Peyer's patch (tissue), 4 donors: ENCODE measurements around the gene DOCK4.

Experiments
- CTCF ChIP-seq, 6 experiments: fragments of 450-650 bp in 4 of 6; fragments of 200-600 bp in 2 of 6; sonication (generic) in 1 of 6; IDR thresholded peaks; one replicate each; pipeline ENCODE4 v1.5.1; 2017 to 2019; ENCODE audit warnings: antibody characterized with exemption in 6 of 6, mild to moderate bottlenecking in 3 of 6, moderate library complexity in 1 of 6
- POLR2A ChIP-seq, 2 donors: fragments of 450-650 bp; IDR thresholded peaks; one replicate each; pipeline ENCODE4 v1.5.1; 2017; ENCODE audit warnings: antibody characterized with exemption in 2 of 2, mild to moderate bottlenecking in 2 of 2, moderate library complexity in 2 of 2

- TF ChIP-seq POLR2A (IDR thresholded peaks at IDR 0.05) = no peak
- no peak for TF ChIP-seq CTCF (IDR thresholded peaks at IDR 0.05)
Measured at GRCh38 chr7:112133328-112133727, 72.9 kb downstream of the DOCK4 start.
